K562 (cell line): Measurements from ENCODE around the gene TUBG2. TPM values are rescaled to one million over a fixed set of nuclear protein-coding genes. Genes with fewer than 3 reads are reported as not detected.
A peak's percentile ranks its signal among the peaks of the same experiment; 100 is the strongest.

ENCODE experiments used
- E2F8 ChIP-seq: fragments of 450-650 bp; IDR thresholded peaks from 2 replicates; pipeline ENCODE4 v1.7.1; 2018; ENCODE audit warnings: mild to moderate bottlenecking, low read depth; ENCODE audit not compliant: partially characterized antibody
- FIP1L1 ChIP-seq: fragments of 200-400 bp; formaldehyde crosslinking; IDR thresholded peaks from 2 replicates; pipeline ENCODE4 v1.6.1; 2018; ENCODE audit warnings: mild to moderate bottlenecking, low read depth, low read length; ENCODE audit not compliant: poor library complexity, severe bottlenecking
- ID3 ChIP-seq, 2 experiments: fragments of 250-450 bp in 1 of 2; fragments of 450-650 bp in 1 of 2; sonication (Bioruptor Pico) in 1 of 2; IDR thresholded peaks; 2 replicates each; pipeline versions ENCODE4 v1.6.1 to v1.8.0; 2016 to 2021; ENCODE audit warnings: mild to moderate bottlenecking in 2 of 2, moderate library complexity in 2 of 2, missing compliant biosample characterization in 1 of 2, missing genetic modification characterization in 1 of 2
- KDM1A ChIP-seq, 2 experiments: fragments of 450-650 bp; IDR thresholded peaks; 2 replicates each; pipeline ENCODE4 v1.6.1; 2016; ENCODE audit warnings: mild to moderate bottlenecking in 2 of 2
- L3MBTL2 ChIP-seq: fragments of 450-650 bp; IDR thresholded peaks from 2 replicates; pipeline ENCODE4 v1.6.1; 2016; ENCODE audit warnings: mild to moderate bottlenecking, moderate library complexity
- NR2C2 ChIP-seq, 2 experiments: fragments of 200-800 bp in 1 of 2; sonication (Bioruptor generic) in 1 of 2; sonication (generic) in 1 of 2; formaldehyde crosslinking in 1 of 2; IDR thresholded peaks; 2 replicates each; pipeline versions ENCODE4 v1.6.1 to v1.8.0; 2016 to 2022; ENCODE audit warnings: mild to moderate bottlenecking in 1 of 2, missing compliant biosample characterization in 1 of 2, missing genetic modification characterization in 1 of 2, missing genetic modification reagents in 1 of 2
- NR4A1 ChIP-seq, 2 experiments: fragments of 250-450 bp in 1 of 2; fragments of 450-650 bp in 1 of 2; sonication (Bioruptor Pico) in 1 of 2; IDR thresholded peaks; 2 replicates each; pipeline versions ENCODE4 v1.4.0 to v1.6.1; 2016 to 2020; ENCODE audit warnings: mild to moderate bottlenecking in 2 of 2, missing compliant biosample characterization in 1 of 2, missing genetic modification characterization in 1 of 2, moderate library complexity in 1 of 2
- PATZ1 ChIP-seq: fragments of 250-450 bp; sonication (Bioruptor Pico); IDR thresholded peaks from 2 replicates; pipeline ENCODE4 v1.5.0; 2020; ENCODE audit warnings: mild to moderate bottlenecking, borderline replicate concordance
- TFAP4 ChIP-seq: sonication (generic); formaldehyde crosslinking; IDR thresholded peaks from 2 replicates; pipeline ENCODE4 v1.8.0; 2022; ENCODE audit warnings: missing genetic modification reagents, mild to moderate bottlenecking, moderate library complexity, borderline replicate concordance
- VEZF1 ChIP-seq: fragments of 200-800 bp; sonication (Bioruptor generic); IDR thresholded peaks from 2 replicates; pipeline ENCODE4 v1.6.1; 2017; ENCODE audit warnings: missing genetic modification characterization, missing compliant biosample characterization
- ZBTB11 ChIP-seq, 3 experiments: fragments of 200-800 bp in 1 of 3; fragments of 250-450 bp in 1 of 3; fragments of 450-650 bp in 1 of 3; sonication (Bioruptor Pico) in 1 of 3; sonication (Bioruptor generic) in 1 of 3; formaldehyde crosslinking in 1 of 3; IDR thresholded peaks; 2 replicates each; pipeline versions ENCODE4 v1.6.1 to v1.8.0; 2016 to 2022; ENCODE audit warnings: mild to moderate bottlenecking in 2 of 3, missing genetic modification characterization in 2 of 3, missing compliant biosample characterization in 1 of 3, moderate library complexity in 1 of 3
- polyA plus RNA-seq, 8 experiments: library from polyadenylated mRNA; depleted of rRNA in 4 of 8; stranded (reverse) in 5 of 8; unstranded in 3 of 8; fragments of >200 nt; fragmentation: Nextera tagmentation in 2 of 8; fragmentation: Illumina TruSeq in 1 of 8; extraction: Ambion mirVana in 2 of 8; extraction: Trizol in 1 of 8; gene quantifications; 2 replicates each; pipeline versions ENCODE4 v1.2.1 to v1.2.3, GENCODE V29; 2011 to 2014; ENCODE audit warnings: inconsistent platforms in 1 of 8, missing spikeins in 1 of 8
- total RNA-seq, 7 experiments: library from RNA; depleted of rRNA in 6 of 7; stranded (reverse); fragments of >200 nt in 6 of 7; fragmentation: Illumina TruSeq in 2 of 7; extraction: Trizol in 2 of 7; gene quantifications; 2 replicates each; pipeline versions ENCODE4 v1.2.1 to v1.2.3, GENCODE V29; 2011 to 2021; ENCODE audit warnings: low replicate concordance in 1 of 7

Gene TUBG2
- total and polyA plus RNA-seq, 9 of the 15 experiments (the other 6 are each of a cell fraction or from before 2014, with no cell fraction given), result 0.09 to 0.80 (median 0.24) TPM; not detected in 2

GRCh38 chr17:42699415-42699740, 40.3 kb downstream of the TUBG2 start (continued):
- TF ChIP-seq E2F8 (no peak), TFAP4 (CRISPR knock-in tag) (peak; percentile 7; the same call in 1 of the 2 replicates), VEZF1 (CRISPR knock-in tag) (peak; percentile 79), ID3 (CRISPR knock-in tag; IDR thresholded peaks at IDR 0.05) (no peak), ID3 (tag; IDR thresholded peaks at IDR 0.05) (0 out of 2 replicates have a peak, but pooled peaks have one; percentile 10), NR2C2 (CRISPR knock-in tag; IDR thresholded peaks at IDR 0.05) (no peak), NR2C2 (tag; IDR thresholded peaks at IDR 0.05) (peak; percentile 10; the same call in 1 of the 2 replicates), NR4A1 (CRISPR knock-in tag; IDR thresholded peaks at IDR 0.05) (no peak), NR4A1 (tag; IDR thresholded peaks at IDR 0.05) (peak; percentile 5; the same call in 1 of the 2 replicates), FIP1L1 (no peak), ZBTB11 (CRISPR knock-in tag; IDR thresholded peaks at IDR 0.05) (0 out of 6 replicates have a peak, but pooled peaks of 1 of the 3 experiments have one; percentile 39), L3MBTL2 (peak; percentile 53), PATZ1 (no peak), KDM1A (IDR thresholded peaks at IDR 0.05) (no peak)
